RWPE1 (cell line): Measurements from ENCODE around the gene GIMAP7.

Experiments used
- CTCF ChIA-PET: fragments of 350-600 bp; sonication (Branson Sonifier 250); formaldehyde crosslinking; extraction: SDS; loops from one replicate; lab custom pipeline; 2021; lab: Yijun Ruan, JAX
- POLR2A ChIA-PET: fragments of 400-600 bp; formaldehyde crosslinking; extraction: SDS; loops from one replicate; lab custom pipeline; 2020; ENCODE audit warnings: antibody characterized with exemption; ENCODE audit not compliant: low non-redundant PET; lab: Yijun Ruan, JAX
- DNase-seq: peaks from one replicate; pipeline ENCODE4 v3.0.0; 2012; ENCODE audit warnings: low spot score
- H3K27ac ChIP-seq: fragments of 450-650 bp; 2 replicates; pipeline ENCODE4 v1.5.1; 2017
- CTCF ChIP-seq: fragments of 450-650 bp; conservative IDR thresholded peaks from 2 replicates; pipeline ENCODE4 v1.5.1; 2017; ENCODE audit warnings: low read depth, mild to moderate bottlenecking

The GIMAP7 gene

GRCh38 chr7:150514748-150515222, at the start of gene GIMAP7:
Gene GIMAP7, plus strand, starts transcription at chr7:150514872. Its CDS starts 5,103 bp downstream, at chr7:150519975.
- TF ChIP-seq CTCF, result no peak
- no peak for DNase-seq
- CTCF ChIA-PET, result no interaction called here
- no peak within 1 kb of the TSS for H3K27ac ChIP-seq
- POLR2A ChIA-PET, result no interaction called here

GRCh38 chr7:150464962-150465361, 49.7 kb upstream of the GIMAP7 start:
- no peak for DNase-seq
- no peak for TF ChIP-seq CTCF
- H3K27ac ChIP-seq, result no peak overlapping the region
- ChIA-PET CTCF (no interaction called here), POLR2A (no interaction called here)

GRCh38 chr7:150465414-150465813, 49.3 kb upstream of the GIMAP7 start:
- CTCF ChIA-PET, result no interaction called here
- H3K27ac ChIP-seq, result no peak overlapping the region
- POLR2A ChIA-PET, result no interaction called here
- no peak for TF ChIP-seq CTCF
- DNase-seq, result no peak

GRCh38 chr7:150466477-150466876, 48.2 kb upstream of the GIMAP7 start:
- no peak overlapping the region for H3K27ac ChIP-seq
- ChIA-PET CTCF (interaction anchor here (0.6 to 0.7 kb wide), 2 partner anchors 95 to 505 kb away, joined by 3 to 5 read pairs; no protein-coding TSS in a partner anchor), POLR2A (no interaction called here)
- peak; percentile 11 for DNase-seq
- TF ChIP-seq CTCF, result no peak

- POLR2A ChIA-PET, result no interaction called here
- no peak overlapping the region for H3K27ac ChIP-seq
- no peak for TF ChIP-seq CTCF
- DNase-seq, result no peak
- CTCF ChIA-PET, result no interaction called here
These were observed 46.4 kb upstream of the GIMAP7 start for GRCh38 chr7:150468241-150468640.

GRCh38 chr7:150471886-150472285, 42.8 kb upstream of the GIMAP7 start:
- ChIA-PET POLR2A (no interaction called here), CTCF (no interaction called here)
- TF ChIP-seq CTCF, result no peak
- H3K27ac ChIP-seq, result no peak overlapping the region
- no peak for DNase-seq
